Stimulated activated CD4-positive, alpha-beta T cell treated with anti-CD3 and anti-CD28 coated beads, Interleukin-4, amount 100 ng/mL, for 48 hours (primary cell): Measurements from ENCODE around the gene CNIH1.
"Not testable (repeated sequence)": the region's sequence is repeated elsewhere in the genome, so short reads cannot be mapped to it uniquely, and the experiment has no call there.

ENCODE experiments used
- DNase-seq, 2 donors: peaks; one replicate each; pipeline ENCODE4 v3.0.0-alpha.2; 2020; ENCODE audit warnings: low read depth in 2 of 2

The CNIH1 gene

GRCh38 chr14:54467280-54467679 lies 26.1 kb upstream of the CNIH1 start:
- DNase-seq, result no peak

DNA sequence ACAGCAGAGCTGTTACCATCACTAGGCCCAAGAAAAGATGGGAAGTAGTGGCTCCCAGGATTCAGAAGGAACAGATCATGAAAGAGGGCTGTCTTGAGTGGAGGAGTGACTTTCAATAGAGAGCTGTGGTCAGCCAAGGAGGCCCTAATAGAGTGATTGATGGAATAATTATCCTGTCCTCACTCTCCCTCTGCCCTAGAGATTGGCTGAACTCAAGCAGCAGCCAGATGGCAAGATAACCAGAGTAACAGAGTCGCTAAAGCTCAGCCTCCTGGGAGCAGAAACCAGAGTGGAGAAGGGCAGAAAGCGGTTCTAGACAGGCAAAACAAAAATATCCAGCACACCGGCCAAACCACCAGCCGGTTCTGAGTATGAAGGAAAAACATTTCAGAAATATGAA lies 24.5 kb upstream of the CNIH1 start:
- no peak for DNase-seq

DNA sequence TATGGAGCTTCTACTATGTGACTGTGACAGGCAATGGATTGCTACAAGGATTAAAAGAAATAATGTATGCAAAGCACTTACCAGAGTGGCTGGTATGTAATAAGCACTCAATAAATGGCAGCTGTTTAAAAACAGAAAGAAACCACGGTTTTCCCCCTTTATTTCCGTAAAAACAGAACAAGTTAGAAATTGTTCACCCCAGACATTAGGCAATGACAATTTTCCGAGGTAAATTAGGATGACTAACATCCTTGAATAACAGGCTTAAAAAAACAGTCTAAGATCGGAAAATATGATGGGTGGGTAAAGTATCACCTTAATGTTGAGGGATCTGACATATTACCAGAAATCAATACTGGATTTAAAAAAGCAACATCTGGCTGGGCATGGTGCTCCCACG lies 20.9 kb upstream of the CNIH1 start:
- DNase-seq, result no peak

DNA sequence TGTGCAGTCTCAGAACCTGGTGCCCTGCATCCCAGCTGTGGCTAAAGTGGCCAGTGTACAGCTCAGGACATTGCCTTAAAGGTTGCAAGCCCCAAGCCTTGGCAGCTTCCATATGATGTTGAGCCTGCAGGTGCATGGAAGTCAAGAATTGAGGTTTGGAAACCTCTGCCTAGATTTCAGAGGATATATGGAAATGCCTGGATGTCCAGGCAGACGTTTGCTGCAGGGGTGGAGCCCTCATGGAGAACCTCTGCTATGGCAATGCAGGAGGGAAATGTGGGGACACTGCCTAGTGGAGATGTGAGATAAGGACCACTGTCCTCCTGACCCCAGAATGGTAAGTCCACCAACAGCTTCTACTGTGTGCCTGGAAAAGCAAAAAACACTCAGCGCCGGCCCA lies 17.9 kb upstream of the CNIH1 start:
- DNase-seq, result no peak

GRCh38 chr14:54458536-54458935 lies 17.4 kb upstream of the CNIH1 start:
- DNase-seq, result not testable (repeated sequence)

DNA sequence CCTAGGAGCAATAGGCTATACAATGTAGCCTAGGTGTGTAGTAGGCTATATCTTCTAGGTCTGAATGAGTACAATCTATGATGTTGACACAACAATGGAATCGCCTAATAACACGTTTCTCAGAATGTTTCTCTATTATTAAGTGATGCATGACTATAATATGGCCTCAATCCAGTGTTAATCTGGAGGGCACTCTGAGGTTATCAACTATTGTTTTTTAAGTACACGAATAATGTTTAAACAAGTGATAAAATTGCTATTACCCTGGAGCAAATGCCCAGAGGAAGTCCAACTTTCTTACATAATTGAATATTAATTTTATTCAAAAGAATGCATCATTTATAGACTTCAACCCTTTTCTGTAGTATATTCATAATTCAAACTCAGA lies 16.4 kb upstream of the CNIH1 start:
- no peak for DNase-seq

DNA sequence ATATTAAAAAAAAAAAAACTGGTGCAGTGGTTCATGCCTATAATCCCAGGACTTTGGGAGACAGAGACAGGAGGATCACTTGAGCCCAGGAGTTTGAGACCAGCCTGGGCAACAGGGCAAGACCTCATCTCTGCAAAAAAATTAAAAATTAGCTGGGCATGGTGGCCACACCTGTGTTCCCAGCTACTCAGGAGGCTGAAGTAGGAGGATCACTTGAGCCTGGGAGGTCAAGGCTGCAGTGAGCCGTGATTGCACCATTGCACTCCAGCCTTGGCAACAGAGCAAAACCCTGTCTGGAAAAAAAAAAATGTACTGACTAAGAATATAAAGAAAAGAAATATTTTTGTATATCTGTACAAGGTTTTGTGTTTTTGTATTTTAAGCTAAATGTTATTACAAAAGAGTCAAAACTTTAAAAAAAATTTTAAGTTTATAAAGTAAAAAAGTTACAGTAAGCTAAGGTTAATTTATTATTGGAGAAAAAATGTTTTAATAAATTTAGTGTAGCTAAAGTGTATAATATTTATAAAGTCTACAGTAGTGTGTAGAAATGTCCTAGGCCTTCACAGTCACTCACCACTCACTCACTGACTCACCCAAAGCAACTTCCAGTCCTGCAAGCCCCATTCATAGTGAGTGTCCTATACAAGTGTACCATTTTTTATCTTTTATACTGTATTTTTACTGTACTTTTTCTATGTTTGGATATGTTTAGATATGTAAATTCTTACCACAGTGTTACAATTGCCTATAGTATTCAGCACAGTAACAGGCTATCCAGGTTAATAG lies 15.8 kb upstream of the CNIH1 start:
- DNase-seq, result not testable (repeated sequence)

GRCh38 chr14:54455363-54455762 lies 14.2 kb upstream of the CNIH1 start:
- DNase-seq, result no peak

DNA sequence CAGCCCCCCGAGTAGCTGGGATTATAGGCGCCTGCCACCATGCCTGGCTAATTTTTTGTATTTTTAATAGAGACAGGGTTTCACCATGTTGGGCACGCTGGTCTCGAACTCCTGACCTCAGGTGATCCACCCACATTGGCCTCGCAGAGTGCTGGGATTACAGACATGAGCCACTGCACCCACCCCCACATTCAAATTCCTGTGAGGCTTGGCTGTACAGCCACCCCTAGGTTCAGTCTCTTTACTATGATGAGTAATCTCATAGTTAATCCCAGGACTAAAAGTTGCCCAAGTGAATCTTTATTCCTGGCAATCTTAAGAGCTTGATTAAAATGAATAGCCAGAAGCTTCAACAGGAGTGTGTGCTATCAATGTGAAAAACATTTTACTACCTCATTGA lies 12.8 kb upstream of the CNIH1 start:
- DNase-seq, result not testable (repeated sequence)

DNA sequence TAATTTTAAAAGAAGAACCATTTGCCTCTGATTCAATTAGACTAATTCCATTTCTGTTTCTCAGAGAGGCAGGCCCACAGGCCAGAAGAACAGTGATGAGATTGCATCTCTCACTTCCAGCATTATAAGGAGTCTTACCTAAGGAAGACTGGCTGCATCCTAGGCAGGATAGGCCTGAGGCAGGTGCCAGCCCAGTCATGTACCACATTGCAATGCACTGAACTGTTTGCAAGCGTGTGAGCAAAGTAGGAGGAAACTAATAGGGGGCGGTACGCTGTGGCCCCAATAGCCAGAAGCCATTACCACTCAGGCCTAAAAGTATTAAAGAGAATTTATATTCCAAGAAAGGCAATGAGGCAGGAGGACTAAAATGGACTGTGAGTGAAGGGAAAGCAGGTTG lies 12.1 kb upstream of the CNIH1 start:
- DNase-seq, result no peak

DNA sequence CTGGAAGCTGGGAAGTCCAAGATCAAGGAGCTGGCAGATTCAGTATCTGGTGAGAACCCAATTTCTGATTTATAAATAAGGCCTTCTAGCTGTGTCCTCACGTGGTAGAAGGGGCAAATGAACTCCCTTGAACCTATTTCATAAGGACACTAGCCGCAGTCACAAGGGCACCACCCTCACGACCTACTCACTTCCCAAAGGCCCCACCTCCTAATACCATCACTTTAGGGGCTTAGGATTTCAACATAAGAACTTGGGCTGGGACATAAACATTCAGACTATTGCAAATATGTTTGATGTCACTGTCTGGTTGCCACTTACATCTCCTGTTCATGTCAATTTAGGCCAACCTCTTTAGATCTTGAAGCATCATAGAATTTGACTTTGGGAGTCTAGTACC lies 10.8 kb upstream of the CNIH1 start:
- DNase-seq, result no peak

GRCh38 chr14:54451121-54451601 lies 10.0 kb upstream of the CNIH1 start:
- DNase-seq, result no peak

DNA sequence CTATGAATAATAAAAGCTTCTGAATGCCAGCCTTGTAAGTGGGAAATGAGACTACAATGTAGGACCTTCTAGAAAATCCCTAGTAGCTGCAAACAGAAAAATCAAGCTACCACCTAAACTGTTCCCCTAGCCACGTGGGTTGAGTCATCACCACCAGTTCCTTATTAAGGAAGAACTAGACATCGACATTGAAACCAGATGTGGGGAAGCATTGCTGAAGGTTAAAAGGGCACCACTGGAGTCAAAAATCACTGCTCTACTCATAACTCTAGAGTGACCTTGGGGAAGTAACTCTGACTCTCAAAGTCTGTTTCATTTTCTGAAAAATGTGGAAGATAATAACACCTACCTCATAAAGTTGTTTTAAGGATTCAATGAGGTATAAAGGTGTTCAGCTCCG lies 9.4 kb upstream of the CNIH1 start:
- no peak for DNase-seq

DNA sequence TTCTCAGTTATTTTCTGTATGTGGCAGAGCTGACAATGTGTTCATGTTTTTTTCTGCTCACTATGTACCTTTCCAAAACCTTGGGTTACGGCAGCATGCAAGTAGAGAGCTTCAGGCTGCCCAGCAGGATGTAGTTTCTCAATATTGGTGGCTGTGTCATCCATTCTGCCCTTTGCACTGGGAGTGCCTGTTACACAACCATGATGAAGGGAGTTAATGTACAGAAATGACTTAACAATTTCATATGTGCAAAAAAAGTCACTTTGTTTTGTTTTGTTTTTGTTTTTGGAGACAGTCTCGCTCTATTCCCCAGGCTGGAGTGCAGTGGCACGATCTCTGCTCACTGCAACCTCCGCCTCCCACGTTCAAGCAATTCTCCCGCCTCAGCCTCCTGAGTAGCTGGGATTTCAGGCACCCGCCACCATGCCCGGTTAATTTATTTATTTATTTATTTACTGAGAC lies 6.1 kb upstream of the CNIH1 start:
- DNase-seq, result no peak

DNA sequence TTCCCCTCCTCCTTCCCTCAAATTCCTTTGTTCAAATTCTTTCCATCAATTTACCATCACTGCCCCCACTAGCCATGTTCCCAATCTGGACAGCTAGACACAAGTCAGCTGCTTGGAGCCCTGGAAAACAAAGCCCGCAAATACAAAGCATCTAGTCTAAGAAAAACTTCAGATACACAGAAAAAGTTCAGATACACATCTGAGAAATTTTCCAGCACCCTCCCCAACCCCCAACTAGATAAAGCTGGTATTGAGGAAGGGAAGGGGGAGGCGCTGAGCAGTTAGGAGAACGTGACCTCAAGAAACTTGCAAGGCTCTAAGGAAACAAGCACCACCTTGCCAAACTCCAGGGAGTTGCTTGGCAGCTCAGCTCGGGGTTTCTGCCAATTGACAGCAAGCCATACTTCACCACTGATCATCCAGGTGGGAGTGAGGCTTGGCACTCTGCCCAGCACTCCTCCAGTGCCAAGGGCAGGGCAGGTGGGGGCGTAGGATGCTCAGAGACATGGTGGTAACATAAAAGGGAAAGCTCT lies 5.1 kb upstream of the CNIH1 start:
- DNase-seq, result no peak

- no peak for DNase-seq
These were observed 3.5 kb upstream of the CNIH1 start for GRCh38 chr14:54444681-54445080.

GRCh38 chr14:54443981-54444380 lies 2.8 kb upstream of the CNIH1 start:
- DNase-seq, result no peak

- DNase-seq, result not testable (repeated sequence)
These were observed 1.8 kb upstream of the CNIH1 start for GRCh38 chr14:54442961-54443360.

DNA sequence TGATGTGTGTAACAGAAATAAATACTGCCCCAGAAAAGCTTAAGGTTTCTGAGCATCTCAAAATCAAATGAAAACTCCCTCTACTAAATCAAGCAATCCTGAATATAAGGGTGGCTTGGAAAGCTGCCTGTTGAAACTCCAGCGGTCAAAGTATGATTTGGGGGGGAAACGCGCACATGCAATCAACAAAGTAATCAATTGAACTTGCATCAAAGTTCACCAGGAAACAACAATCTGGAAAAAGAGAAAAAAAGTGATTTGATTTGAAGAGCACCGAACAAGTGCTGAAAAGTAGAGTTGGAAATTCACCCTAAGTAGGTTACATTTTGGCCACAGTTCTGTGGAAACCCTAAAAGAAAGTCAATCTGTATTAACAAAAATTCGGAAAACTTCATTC lies 700 bp downstream of the CNIH1 start:
- no peak for DNase-seq

GRCh38 chr14:54440037-54440436 lies 1.1 kb downstream of the CNIH1 start:
- no peak for DNase-seq

DNA sequence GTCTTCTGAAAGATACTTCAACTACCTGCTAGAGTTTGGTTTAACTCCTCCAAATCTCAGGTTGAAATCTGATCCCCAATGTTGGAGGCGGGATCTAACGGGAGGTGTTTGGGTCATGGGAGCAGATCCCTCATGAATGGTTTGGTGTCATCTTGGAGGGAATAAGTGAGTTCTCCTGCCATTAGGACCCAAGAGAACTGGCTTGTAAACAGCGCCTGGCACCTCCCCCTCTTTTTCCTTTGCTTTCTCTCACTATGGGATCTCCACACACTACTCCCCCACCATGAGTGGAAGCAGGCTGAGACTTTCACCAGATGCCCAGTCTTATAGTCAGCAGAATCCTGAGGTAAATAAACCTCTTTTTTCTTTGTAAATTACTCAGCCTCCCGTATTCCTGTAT lies 2.5 kb downstream of the CNIH1 start:
- DNase-seq, result no peak

- DNase-seq, result not testable (repeated sequence)
These were observed 3.2 kb downstream of the CNIH1 start for GRCh38 chr14:54437954-54438353.

DNA sequence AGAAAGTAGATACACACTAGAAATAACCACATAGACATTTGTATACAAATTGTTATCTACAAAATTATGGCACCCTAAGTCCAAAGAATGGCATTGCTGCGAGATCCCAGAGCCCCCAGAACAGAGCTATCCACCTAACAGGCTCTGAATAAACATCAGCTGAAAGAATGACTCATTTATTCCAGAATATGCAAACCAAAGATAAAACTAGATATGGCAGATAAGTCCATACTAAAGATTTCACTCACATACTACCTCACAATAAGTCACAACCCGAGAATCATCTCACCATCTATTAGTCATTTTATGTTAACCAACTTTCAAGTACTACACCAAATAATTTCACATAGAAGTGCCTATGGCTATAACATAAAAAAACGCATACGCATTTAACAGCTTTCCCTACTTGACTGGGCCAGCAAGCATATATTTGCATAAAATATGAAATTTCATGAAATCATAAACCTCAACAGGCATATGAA lies 5.6 kb downstream of the CNIH1 start:
- DNase-seq, result no peak
